HG03520 (cell line): Measurements from ENCODE around the gene SLC12A6.
"Not testable (repeated sequence)": the region's sequence is repeated elsewhere in the genome, so short reads cannot be mapped to it uniquely, and the experiment has no call there.

ENCODE experiments used
- ATAC-seq: cut with Tn5 transposase; IDR thresholded peaks from one replicate; pipeline ENCODE4 v1.9.1; 2021; ENCODE audit warnings: mild to moderate bottlenecking, moderate library complexity; ENCODE audit not compliant: unreplicated experiment

The SLC12A6 gene

GRCh38 chr15:34209421-34210282 lies 127.9 kb downstream of the SLC12A6 start, which contains the start of gene KATNBL1:
Gene KATNBL1, minus strand, starts transcription at chr15:34210096. Its CDS starts 46,420 bp downstream, at chr15:34163676.
- ATAC-seq: peak; percentile 94

- ATAC-seq: no peak
Measured at GRCh38 chr15:34206011-34206410, 131.6 kb downstream of the SLC12A6 start.

DNA sequence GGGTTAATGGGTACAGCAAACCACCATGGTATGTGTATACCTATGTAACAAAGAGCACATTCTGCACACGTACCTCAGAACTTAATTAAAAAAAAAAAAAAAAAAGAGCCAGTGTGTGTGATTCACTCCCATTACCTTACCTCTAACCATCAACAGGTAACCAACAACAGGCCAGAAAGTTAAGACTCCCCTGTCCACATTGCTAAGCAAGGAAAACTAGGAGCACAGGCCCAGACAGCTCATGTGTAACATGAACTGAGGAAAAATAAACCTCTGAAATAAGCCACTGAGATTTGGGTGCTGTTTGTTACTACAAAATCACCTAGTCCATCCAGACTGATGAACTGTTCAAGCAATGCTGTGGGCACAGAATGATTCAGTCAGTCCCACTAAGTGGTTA lies 133.6 kb downstream of the SLC12A6 start:
- ATAC-seq: no peak

DNA sequence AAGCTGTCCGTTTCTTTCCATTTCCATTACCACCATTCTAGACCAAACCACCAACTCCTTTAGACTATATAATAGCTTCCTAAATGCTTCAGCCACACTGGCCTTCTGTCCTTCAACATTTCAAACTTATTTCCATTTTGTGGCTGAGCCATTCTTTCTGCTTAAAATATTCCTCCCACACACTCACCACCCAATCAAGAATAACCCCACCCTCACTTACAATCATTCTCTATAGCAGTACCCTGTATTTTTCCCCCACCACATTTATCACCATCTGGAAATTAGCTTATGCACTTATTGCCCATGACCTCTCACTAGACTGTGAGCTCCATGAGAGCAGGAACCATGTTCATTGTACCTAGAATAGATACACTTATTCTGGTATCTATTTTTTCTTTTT lies 134.3 kb downstream of the SLC12A6 start:
- no peak for ATAC-seq

DNA sequence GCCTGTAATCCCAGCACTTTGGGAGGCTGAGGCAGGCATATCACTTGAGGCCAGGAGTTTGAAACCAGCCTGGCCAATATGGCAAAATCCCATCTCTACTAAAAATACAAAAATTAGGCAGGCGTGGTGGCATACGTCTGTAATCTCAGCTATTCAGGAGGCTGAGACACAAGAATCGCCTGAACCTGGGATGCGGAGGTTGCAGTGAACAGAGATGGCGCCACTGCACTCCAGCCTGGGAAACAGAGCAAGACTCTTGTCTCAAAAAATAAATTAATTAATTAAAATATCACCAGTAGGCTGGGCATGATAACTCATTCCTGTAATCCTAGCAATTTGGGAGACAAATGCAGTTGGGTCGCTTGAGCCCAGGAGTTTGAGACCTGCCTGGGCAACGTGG lies 144.3 kb downstream of the SLC12A6 start:
- ATAC-seq: not testable (repeated sequence)

GRCh38 chr15:34188711-34189110 lies 148.9 kb downstream of the SLC12A6 start:
- no peak for ATAC-seq

- ATAC-seq: no peak
Measured at GRCh38 chr15:34185666-34186065, 151.9 kb downstream of the SLC12A6 start.

DNA sequence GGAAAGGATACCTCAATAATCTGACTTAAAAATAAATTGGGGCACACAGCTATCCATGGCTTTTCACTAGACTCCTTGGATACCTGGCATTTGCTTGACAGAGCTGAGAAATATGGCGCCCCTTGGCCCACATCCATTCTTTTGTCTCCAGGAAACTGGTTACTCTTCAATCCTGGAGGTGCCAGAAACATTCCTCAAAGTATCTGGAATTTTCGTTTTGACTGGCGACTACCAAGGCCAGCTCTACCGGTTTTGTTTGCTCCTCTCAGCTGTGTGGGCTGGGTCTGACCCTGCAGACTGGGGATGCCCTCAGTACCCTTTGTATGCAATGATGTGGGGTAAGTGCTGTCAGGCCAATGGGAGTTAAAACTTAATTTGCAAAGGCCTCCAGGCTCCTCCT lies 154.6 kb downstream of the SLC12A6 start:
- ATAC-seq: no peak
